ENCODE measurements around the gene OTOP2.
"Not testable (repeated sequence)": the region's sequence is repeated elsewhere in the genome, so short reads cannot be mapped to it uniquely, and the experiment has no call there.

OTOP2 gene

GRCh38 chr17:74900208-74900607, 23.9 kb upstream of the OTOP2 start:
- DNase-seq (ENCODE audit: low read depth in 2 of 2): no peak

GRCh38 chr17:74901353-74902135, 22.5 kb upstream of the OTOP2 start:
- DNase-seq (ENCODE audit: low read depth in 2 of 2): no peak

GRCh38 chr17:74903034-74903433, 21.0 kb upstream of the OTOP2 start:
- DNase-seq (ENCODE audit: low read depth in 2 of 2): no peak

GRCh38 chr17:74903671-74904070, 20.4 kb upstream of the OTOP2 start:
- no peak for DNase-seq (ENCODE audit: low read depth in 2 of 2)

- DNase-seq (ENCODE audit: low read depth in 2 of 2): no peak
These were observed 19.2 kb upstream of the OTOP2 start for GRCh38 chr17:74904687-74905409.

GRCh38 chr17:74906214-74906793, 17.8 kb upstream of the OTOP2 start:
- DNase-seq (ENCODE audit: low read depth in 2 of 2): not testable (repeated sequence)

- DNase-seq (ENCODE audit: low read depth in 2 of 2): no peak
These were observed 17.1 kb upstream of the OTOP2 start for GRCh38 chr17:74907012-74907411.

- DNase-seq (ENCODE audit: low read depth in 2 of 2): not testable (repeated sequence)
These were observed 15.0 kb upstream of the OTOP2 start for GRCh38 chr17:74909097-74909496.

GRCh38 chr17:74911423-74911822, 12.7 kb upstream of the OTOP2 start:
- DNase-seq (ENCODE audit: low read depth in 2 of 2): not testable (repeated sequence)

- no peak for DNase-seq (ENCODE audit: low read depth in 2 of 2)
These were observed 7.8 kb upstream of the OTOP2 start for GRCh38 chr17:74916136-74916850.

- DNase-seq (ENCODE audit: low read depth in 2 of 2): no peak
These were observed 7.2 kb upstream of the OTOP2 start for GRCh38 chr17:74916851-74917199.

- DNase-seq (ENCODE audit: low read depth in 2 of 2): no peak
These were observed 6.6 kb upstream of the OTOP2 start for GRCh38 chr17:74917430-74917829.

GRCh38 chr17:74918906-74919305, 5.2 kb upstream of the OTOP2 start:
- DNase-seq (ENCODE audit: low read depth in 2 of 2): no peak

GRCh38 chr17:74919440-74920305, 4.4 kb upstream of the OTOP2 start:
- peak in 1 of 2 donors; percentile 12 for DNase-seq (ENCODE audit: low read depth in 2 of 2)

GRCh38 chr17:74920306-74920620, 3.8 kb upstream of the OTOP2 start:
- no peak for DNase-seq (ENCODE audit: low read depth in 2 of 2)

- DNase-seq (ENCODE audit: low read depth in 2 of 2): no peak
These were observed 3.4 kb upstream of the OTOP2 start for GRCh38 chr17:74920642-74921025.

- DNase-seq (ENCODE audit: low read depth in 2 of 2): no peak
These were observed 2.9 kb upstream of the OTOP2 start for GRCh38 chr17:74921026-74921681.

GRCh38 chr17:74921769-74922168, 2.3 kb upstream of the OTOP2 start:
- no peak for DNase-seq (ENCODE audit: low read depth in 2 of 2)

GRCh38 chr17:74922172-74922571, 1.9 kb upstream of the OTOP2 start:
- no peak for DNase-seq (ENCODE audit: low read depth in 2 of 2)

- DNase-seq (ENCODE audit: low read depth in 2 of 2): no peak
These were observed 1.2 kb upstream of the OTOP2 start, which contains the start of gene USH1G for GRCh38 chr17:74922694-74923537. TSS of gene USH1G (minus strand) at chr17:74923255. CDS start at chr17:74923073, 182 bp downstream.

All from stimulated activated CD4-positive, alpha-beta T cell treated with anti-CD3 and anti-CD28 coated beads, Interleukin-4, amount 100 ng/mL, for 48 hours (primary cell).